ENCODE data around the gene ATP11A. TPM values are rescaled to one million over a fixed set of nuclear protein-coding genes. Genes with fewer than 3 reads are reported as not detected.
"Not testable (repeated sequence)": the region's sequence is repeated elsewhere in the genome, so short reads cannot be mapped to it uniquely, and the experiment has no call there.

ATP11A gene
- total RNA-seq, 1 donor from 2014 or later = 70.9 TPM

- H3K4me1 Mint-ChIP-seq (ENCODE audit: unreplicated experiment) = peaks cover 40% of the 10 kb centered on the region
- no peak overlapping the region for H3K4me3 Mint-ChIP-seq
- no peak overlapping the region for H3K27ac Mint-ChIP-seq
- DNase-seq (ENCODE audit: extremely low spot score, unreplicated experiment) = no peak
- no peak for TF ChIP-seq CTCF (conservative IDR thresholded peaks at IDR 0.05)
- H3K27me3 Mint-ChIP-seq = no peaks in the 10 kb centered on the region
- H3K36me3 Mint-ChIP-seq = peaks cover 8% of the 10 kb centered on the region
- H3K9me3 Mint-ChIP-seq = no peaks in the 10 kb centered on the region
Measured at GRCh38 chr13:112705286-112705685, 15.4 kb downstream of the ATP11A start.

- DNase-seq (ENCODE audit: extremely low spot score, unreplicated experiment) = no peak
- no peak overlapping the region for H3K4me3 Mint-ChIP-seq
- no peaks in the 10 kb centered on the region for H3K27me3 Mint-ChIP-seq
- H3K36me3 Mint-ChIP-seq = peaks cover 8% of the 10 kb centered on the region
- no peaks in the 10 kb centered on the region for H3K9me3 Mint-ChIP-seq
- H3K27ac Mint-ChIP-seq = no peak overlapping the region
- TF ChIP-seq CTCF (conservative IDR thresholded peaks at IDR 0.05) = no peak
- peaks cover 46% of the 10 kb centered on the region for H3K4me1 Mint-ChIP-seq (ENCODE audit: unreplicated experiment)
Measured at GRCh38 chr13:112706171-112706570, 16.3 kb downstream of the ATP11A start.

- Mint-ChIP-seq H3K4me3 (no peak overlapping the region), H3K36me3 (no peaks in the 10 kb centered on the region), H3K27ac (peak overlapping the region; percentile 22), H3K9me3 (no peaks in the 10 kb centered on the region), H3K27me3 (no peaks in the 10 kb centered on the region), H3K4me1 (ENCODE audit: unreplicated experiment) (peaks cover 47% of the 10 kb centered on the region)
- TF ChIP-seq CTCF (conservative IDR thresholded peaks at IDR 0.05) = no peak
- no peak for DNase-seq (ENCODE audit: extremely low spot score, unreplicated experiment)
Measured at GRCh38 chr13:112708560-112709240, 18.9 kb downstream of the ATP11A start.

- H3K4me3 Mint-ChIP-seq; H3K27me3 Mint-ChIP-seq; H3K36me3 Mint-ChIP-seq; H3K9me3 Mint-ChIP-seq; DNase-seq (ENCODE audit: extremely low spot score, unreplicated experiment): not testable (repeated sequence)
- Mint-ChIP-seq H3K27ac (peak overlapping the region; percentile 22), H3K4me1 (ENCODE audit: unreplicated experiment) (peaks cover 41% of the 10 kb centered on the region)
Measured at GRCh38 chr13:112709316-112709715, 19.5 kb downstream of the ATP11A start.

GRCh38 chr13:112709825-112710783 lies 20.3 kb downstream of the ATP11A start:
- TF ChIP-seq CTCF (conservative IDR thresholded peaks at IDR 0.05) = no peak
- H3K27ac Mint-ChIP-seq = peak overlapping the region; percentile 77
- peaks cover 7% of the 10 kb centered on the region for H3K9me3 Mint-ChIP-seq
- peaks cover 35% of the 10 kb centered on the region for H3K4me1 Mint-ChIP-seq (ENCODE audit: unreplicated experiment)
- peaks cover 5% of the 10 kb centered on the region for H3K36me3 Mint-ChIP-seq
- no peaks in the 10 kb centered on the region for H3K27me3 Mint-ChIP-seq
- no peak for DNase-seq (ENCODE audit: extremely low spot score, unreplicated experiment)
- no peak overlapping the region for H3K4me3 Mint-ChIP-seq
